HG02571 (cell line): ENCODE results near the gene TMC6.
"Not testable (repeated sequence)": the region's sequence is repeated elsewhere in the genome, so short reads cannot be mapped to it uniquely, and the experiment has no call there.

ENCODE experiments used
- ATAC-seq: cut with Tn5 transposase; IDR thresholded peaks from one replicate; pipeline ENCODE4 v1.9.1; 2021; ENCODE audit warnings: mild to moderate bottlenecking, moderate library complexity; ENCODE audit not compliant: unreplicated experiment

The TMC6 gene

GRCh38 chr17:78124081-78124835 is 4.3 kb downstream of the TMC6 start:
- no peak for ATAC-seq

- ATAC-seq, result no peak
These were observed 5.2 kb downstream of the TMC6 start for GRCh38 chr17:78123258-78123929.

GRCh38 chr17:78122931-78123249 is 5.7 kb downstream of the TMC6 start:
- ATAC-seq, result no peak

- no peak for ATAC-seq
These were observed 6.2 kb downstream of the TMC6 start for GRCh38 chr17:78122216-78122930.

- ATAC-seq, result no peak
These were observed 6.7 kb downstream of the TMC6 start for GRCh38 chr17:78121801-78122215.

GRCh38 chr17:78120971-78121800 is 7.4 kb downstream of the TMC6 start:
- ATAC-seq, result no peak

- no peak for ATAC-seq
These were observed 8.0 kb downstream of the TMC6 start for GRCh38 chr17:78120537-78120936.

- no peak for ATAC-seq
These were observed 9.7 kb downstream of the TMC6 start for GRCh38 chr17:78118801-78119241.

- no peak for ATAC-seq
These were observed 11.3 kb downstream of the TMC6 start for GRCh38 chr17:78117027-78117981.

GRCh38 chr17:78116411-78116810 is 12.1 kb downstream of the TMC6 start:
- ATAC-seq, result no peak

GRCh38 chr17:78115803-78116202 is 12.8 kb downstream of the TMC6 start:
- not testable (repeated sequence) for ATAC-seq

- ATAC-seq, result no peak
These were observed 13.5 kb downstream of the TMC6 start for GRCh38 chr17:78114831-78115723.

- no peak for ATAC-seq
These were observed 14.5 kb downstream of the TMC6 start for GRCh38 chr17:78113804-78114785.

GRCh38 chr17:78112518-78113471 is 15.8 kb downstream of the TMC6 start:
- no peak for ATAC-seq

GRCh38 chr17:78111727-78112517 is 16.6 kb downstream of the TMC6 start:
- no peak for ATAC-seq
